Kasumi-1 (cell line): Measurements from ENCODE around the gene PDE4D.

Experiments used
- DNase-seq, 2 experiments: peaks; one replicate each; lab custom pipeline; 2025; lab: John Stamatoyannopoulos, UW

PDE4D gene

DNA sequence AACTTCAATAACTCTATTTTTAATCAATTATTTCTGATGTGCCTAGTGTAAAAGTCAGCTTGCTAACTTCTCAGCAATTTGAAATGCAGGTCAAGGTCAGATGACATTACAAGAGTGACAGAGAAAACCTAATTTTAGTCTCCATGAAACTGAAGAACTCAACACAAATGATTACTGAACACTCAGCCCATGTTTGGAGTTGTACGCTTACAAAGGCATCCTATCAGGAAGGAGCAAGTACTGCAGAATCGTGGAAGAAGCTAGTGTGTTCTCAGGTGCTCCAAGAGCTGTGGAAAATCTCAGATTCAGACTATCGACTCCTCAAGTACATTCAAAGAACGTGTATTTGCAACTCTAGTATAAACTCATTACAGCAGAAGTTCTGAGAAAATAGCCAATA is 526.7 kb downstream of the PDE4D start:
- no peak for DNase-seq

DNA sequence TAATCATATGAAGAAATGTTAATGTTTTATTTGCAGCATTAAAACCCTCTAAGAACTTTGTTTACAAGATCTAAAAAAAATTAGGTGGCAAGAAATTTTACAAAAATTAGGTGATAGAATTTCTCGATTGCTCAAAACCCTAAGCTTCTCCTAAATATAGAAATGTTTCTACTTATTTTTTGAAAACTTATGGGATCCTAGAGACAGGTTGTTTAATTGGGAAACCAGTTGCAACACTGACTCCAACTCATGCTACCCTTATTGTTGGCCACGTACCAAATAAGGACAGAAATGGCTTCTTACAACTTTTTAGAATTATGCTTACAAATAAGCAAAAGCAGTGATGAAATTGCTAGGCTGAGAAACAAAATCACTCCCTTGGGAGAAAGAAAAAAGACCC is 531.1 kb downstream of the PDE4D start:
- DNase-seq: no peak

DNA sequence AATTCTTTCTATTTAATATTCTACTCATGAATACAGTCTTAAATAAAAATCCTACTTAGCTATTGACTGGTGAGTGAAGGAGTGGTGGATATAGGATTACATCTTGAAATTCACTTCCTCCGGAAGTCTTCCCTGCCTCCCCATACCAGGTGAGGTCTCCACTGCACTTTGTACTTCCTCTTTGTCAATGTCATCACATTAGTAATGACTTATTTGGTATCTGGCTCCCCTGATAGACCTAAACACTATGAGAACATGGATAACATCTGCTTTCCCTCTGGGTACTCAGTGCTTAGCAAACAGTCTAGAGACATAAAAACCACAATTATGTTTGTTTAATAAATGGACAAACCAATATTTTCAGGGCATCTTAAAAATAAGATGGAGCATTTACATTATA is 532.1 kb downstream of the PDE4D start:
- peak in 1 of 2 experiments; percentile 14 for DNase-seq

DNA sequence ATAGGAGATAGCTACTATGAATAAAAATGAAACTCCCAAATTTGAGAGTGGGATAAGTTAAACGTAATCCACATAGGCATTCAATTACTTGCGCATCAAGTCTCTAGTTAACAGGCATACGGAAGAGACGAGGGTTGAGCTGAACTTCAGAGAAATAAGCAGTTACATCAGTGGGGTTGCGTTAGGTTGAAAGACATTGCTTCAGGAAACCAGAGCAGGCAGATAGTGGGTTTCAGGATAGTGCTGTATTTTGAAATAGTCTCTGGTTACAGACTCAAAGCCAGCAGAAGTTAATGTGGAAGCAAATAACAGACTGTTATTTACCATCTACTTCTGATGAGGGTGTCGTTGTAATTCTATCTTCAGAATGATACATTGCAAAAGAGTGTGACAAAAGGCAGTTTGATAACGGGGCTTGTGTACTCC is 533.4 kb downstream of the PDE4D start:
- DNase-seq: peak; percentile 79 to 81

DNA sequence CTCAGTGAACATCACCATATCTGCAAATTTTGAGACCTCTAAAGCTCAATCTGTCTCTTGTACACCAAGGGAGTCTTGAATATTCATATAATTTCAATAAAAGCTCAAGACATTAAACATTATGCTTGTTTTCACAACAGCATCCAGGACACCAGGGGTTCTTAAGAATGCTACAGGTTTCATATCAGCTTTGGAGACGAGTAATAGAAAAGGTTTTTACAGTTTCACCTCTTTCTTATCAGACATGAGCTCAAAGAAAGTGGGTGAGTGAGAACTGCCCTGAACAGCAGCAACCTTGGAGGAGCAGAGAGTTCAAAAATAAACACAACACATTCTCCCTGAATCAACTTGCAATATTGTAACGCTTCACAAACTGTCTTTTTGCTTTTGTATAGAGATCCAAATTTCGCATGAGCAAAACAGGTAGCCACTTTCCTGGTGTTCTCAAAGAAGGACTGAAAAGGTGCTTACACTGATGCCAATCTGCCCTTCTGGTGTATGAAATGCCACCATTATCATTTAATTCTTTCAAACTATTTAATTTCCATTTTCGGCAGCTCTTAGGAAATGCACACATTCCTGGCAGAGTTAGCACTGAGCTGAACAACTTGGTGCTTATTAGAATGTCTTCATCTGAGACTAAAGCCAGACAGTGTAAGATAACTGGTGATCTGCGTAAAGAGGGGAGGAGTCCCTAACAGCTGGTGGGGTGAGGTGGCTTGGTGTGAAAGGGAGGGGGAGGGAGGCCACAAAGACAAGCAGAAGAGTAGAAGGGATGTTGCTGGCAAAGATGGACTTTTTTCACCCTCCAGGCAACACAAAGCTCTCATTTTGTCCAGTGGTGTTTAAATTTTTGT is 535.3 kb downstream of the PDE4D start:
- peak in 1 of 2 experiments; percentile 16 for DNase-seq

DNA sequence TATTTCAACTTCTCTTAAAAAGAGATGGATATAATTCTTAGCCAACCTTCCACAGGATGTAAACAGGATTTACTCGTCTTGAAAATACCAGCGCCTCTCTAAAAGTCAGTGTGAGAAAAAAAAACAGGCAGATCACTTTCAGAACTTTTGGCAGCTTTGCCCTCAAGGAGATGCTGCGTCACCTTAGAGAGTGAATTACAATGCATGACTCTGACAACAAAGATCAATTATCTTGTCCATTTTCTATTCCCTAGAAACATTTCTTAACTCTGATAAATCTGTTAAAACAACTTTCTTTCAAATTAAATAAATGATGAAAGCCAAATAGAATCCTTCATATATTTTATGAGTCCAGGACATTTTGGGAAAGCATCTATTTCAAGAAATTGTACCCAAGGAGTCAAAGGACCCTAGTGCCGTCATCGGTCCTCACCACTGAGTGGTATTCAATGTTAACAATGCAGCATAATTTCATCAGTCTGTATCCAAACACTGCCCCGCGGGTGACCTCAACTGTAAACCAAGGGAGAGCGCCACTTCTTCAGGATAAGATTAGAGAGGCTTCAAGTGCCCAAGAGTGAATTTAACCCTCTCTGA is 536.0 kb downstream of the PDE4D start:
- no peak for DNase-seq

DNA sequence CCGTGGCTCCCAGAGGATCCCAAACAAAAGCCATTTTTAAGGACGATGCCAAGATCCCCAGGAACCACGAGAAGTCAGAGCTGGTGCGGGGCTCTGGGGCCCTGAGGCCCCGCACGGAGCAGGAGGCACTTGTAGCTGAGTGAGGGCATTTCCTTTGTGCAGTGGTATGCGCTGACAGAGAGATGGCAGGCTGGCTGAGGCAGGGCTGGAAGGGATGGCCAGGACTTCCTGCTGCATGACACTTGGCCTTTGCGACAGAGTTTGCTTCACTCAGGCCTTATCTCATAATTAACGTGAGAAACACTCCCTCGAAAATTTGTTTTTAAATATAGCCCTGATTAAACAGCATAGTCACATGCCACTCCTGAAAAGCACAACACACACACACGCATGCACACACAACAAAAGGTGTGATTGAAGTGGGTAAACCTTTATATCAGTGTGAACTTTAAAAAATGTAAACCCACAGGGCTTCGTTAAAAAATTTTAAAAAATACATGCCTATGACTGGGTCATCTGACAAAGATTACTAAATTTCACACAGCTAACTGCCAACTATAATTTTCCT is 536.6 kb downstream of the PDE4D start:
- DNase-seq: peak in 1 of 2 experiments; percentile 17

DNA sequence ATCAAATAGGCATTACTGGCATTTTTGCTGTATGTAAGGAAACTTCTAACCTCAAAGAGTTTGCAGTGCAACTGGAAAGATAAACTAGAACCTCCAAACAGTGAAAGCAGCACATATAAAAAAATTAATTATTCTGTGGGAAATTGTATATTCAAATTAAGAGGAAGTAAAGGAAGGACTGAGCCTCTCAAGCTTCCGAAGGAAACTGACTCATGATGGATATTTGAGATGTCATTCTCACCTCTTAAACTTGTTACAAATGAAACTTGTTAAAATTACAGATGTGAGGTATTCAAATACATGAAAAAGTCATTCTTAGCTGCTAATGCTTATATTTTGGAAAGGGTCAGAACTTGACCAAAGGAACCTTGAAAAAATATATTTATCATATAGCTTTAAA is 538.7 kb downstream of the PDE4D start:
- DNase-seq: peak; percentile 3 to 5

DNA sequence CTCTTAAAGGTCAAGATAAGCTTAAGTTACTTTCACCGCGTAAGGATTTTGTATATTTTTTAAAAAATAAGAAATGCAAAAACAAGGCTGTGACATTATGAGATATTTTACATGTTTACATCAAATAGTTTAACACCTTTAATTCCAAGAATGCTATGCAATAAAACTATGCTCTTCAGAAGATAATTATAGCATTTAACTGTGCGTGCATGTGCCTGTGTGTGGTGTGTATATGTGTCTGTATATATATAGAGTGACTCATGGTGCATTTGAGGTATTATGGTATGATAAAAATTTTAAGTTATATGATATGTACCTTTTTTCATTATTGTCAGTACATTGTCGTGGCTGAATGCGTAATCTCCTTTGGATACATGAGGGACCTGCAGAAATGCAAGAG is 539.3 kb downstream of the PDE4D start:
- DNase-seq: no peak

DNA sequence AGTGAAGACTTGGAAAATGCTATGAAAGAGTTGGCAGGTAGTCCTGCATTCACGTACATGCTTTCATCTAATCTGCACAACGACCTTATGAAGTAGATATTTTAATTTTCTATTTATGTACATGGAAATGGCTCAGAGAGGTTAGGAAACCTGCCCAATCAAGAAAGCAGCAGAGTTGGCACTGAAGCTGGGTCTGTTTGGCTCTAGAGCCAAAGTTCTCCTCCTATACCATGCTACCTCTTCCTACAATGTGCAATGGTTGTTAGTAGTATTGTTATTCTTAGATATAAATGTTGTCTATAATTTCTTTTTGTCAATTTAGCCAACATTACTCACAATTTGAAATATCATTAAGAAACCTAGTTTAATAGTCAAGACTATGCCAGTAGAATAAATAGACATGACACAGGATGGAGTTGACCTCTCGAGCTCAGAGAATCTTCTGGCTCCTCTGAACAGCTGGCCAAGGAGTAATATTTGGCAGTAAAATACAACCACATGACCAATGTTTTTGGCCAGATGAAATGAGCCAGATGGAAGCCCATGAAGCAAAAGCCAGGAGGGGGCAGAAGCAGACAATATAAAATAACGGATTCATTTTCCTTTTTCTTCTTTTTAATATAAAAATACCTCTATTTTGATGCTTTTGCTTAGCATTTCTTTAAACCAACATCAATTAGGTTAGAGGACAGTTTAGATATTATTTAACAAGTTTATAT is 542.3 kb downstream of the PDE4D start:
- DNase-seq: peak in 1 of 2 experiments; percentile 3

DNA sequence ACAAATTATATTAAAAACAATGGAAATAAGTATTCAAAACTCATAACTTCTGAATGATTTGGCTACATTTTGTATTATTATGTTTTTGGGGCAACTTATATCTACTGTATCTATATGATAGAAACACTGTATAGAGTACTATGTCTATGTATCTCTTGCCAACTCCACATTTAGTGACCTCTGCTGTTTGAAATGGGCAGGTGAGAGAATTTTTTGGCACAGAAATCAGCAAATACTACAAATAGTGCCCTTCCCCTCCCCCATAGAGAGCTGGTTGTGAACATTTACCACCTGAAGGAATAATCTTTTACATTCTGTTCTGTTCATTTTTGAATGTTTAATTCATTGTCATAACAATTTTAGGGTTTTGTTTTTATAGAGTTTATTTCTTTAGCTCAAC is 545.3 kb downstream of the PDE4D start:
- DNase-seq: peak in 1 of 2 experiments; percentile 6

DNA sequence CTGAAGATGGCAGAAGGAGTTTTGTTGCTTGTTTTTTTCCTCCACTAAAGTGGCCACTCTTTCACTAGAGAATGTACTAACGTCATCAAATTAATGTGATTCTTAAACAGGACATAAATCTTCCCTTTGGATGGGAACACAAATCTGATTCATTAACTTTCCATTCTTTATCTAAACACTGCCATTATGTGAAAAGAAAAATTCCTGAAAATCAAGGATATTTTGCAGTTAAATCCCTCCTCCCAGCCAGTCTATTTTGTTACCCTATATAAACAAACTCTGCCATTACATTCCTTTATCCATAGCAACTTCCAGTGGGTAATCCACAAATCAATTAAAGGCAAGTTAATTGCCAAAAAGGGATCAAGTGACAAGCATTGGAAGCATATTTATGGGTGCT is 546.5 kb downstream of the PDE4D start:
- no peak for DNase-seq

DNA sequence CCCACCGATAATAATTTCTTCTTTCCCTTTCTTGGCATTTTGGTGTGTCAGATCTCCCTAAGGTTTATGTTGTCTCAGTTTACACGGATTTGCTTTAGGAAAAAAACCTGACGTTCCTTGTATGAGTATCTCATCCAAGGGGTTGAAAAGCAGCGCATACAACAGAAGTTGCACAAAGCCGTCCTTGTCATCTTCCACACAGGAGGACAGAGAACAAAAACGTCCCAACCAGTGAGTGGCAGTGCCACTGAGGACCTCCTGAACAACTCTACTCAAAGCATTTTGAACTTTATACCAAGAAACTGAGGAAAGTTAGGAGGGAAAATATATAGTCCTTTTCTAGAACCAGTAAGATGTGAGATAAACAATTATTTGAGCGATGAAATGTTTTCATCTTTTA is 547.0 kb downstream of the PDE4D start:
- DNase-seq: no peak

DNA sequence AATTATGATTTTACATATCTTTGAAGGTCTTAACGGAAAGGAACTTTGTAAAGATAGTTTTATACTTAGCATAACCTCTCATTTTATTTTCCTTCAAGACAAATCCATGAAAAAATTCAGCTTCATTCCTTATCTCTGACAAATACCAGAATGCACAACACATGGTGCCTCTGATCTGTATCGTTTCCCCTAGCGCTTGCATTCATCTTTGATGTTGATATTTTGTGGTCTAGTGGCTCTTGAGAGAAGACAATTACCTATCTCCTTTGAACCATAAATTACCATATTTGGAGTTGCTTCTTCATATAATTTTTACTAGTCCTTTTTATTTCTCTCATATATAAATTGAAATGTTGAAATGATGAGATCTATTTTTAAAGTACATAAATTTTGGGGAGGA is 551.3 kb downstream of the PDE4D start:
- DNase-seq: no peak

DNA sequence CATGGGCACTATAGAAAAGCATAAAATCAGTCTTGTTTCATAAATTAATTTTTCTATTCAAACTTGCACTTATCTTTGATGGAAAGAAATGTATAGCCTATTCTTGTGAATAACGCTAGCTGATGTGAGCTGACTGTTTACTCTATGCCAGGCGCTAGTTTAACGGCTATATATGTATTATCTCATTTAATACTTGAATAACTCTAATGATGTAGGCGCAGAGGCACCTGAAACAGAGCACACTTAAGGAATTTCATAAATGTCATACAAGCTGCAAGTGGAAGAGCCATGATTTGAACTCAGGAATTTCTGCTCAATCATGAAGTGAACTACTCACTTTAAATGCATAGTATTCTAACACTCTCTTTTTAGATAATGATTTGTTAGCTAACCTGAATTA is 551.8 kb downstream of the PDE4D start:
- no peak for DNase-seq

DNA sequence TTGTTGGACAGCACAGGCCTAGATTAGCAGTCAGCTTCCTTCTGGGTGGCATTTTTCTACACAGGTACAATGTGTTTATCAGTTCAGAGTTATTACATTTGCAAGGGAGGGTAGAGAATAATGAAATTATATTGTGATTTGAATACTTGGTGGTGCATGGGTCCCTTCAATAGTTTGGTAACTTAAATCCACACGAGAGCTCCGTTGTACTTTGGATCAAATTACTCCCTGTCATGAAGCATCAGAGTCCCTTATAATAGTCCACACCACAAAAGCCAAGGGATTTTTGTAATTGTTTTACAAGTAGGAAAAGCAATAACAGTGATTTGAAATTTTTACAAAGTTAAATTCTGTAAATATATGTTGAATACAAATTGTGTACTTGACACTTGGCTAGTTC is 552.4 kb downstream of the PDE4D start:
- no peak for DNase-seq

DNA sequence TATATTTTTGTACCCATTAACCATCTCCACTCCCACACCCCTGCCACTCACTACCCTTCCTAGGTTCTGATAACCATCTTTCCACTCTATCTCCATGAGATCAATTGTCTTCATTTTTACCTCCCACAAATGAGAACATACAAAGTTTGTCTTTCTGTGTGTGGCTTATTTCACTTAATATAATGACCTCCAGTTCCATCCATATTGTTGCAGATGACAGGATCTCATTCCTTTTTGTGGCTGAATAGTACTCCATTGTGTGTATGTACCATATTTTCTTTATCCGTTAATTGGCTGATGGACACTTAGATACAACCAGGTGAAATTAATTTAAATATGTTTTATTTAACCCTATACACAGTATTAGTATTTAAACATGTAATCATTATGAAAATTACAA is 552.9 kb downstream of the PDE4D start:
- DNase-seq: no peak

DNA sequence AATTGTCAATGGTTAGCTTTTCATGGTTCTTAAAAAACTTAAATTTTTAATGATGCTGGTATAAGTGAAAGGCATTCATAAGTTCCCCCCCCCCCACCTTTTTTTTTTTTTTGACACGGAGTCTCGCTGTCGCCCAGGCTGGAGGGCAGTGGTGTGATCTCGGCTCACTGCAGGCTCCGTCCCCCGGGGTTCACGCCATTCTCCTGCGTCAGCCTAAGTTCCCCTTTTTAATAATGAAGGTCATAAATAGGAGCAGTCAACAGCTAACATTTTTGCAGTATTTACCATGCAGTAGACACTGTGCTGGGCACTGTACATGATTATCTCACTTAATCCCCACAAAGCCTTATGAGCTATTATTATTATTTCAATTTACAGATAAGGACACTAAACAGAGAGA is 556.3 kb downstream of the PDE4D start:
- no peak for DNase-seq

DNA sequence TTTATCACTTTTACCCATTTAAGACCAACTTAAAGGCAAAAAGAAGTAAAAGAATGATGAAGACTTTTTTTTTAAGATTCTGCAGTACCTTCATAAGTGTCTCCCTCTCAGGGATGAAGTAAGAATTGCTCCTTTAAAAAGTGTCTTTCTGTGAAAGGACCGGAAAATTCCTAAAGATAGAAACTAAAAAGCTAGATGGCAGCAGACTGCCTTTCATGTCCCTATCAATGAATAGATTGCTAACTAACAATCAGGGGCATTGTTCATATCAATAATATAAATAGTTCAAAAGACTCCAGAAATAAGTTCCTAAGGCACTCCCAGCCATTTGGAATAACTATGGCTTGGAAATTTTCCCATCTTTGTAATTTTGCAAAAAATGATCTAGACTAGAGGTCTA is 558.0 kb downstream of the PDE4D start:
- DNase-seq: no peak

DNA sequence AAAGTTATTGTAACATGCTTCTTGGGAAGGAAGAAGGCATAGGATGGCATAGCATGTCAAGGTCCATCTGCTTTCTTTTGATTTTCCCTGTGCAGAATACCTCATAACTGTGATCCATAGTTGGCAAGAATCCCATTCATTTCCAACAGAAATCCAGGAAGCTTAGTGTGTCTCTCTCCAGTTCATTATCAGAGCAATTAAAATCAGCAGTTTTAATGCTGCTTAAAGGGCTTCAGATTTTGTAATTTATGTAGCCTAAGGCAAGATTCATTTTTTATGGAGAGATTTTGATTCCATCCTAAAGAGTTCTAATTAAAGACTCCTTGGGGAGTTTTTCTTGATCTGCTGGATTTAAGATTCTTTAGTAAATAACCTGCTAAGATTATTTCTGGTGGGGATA is 560.1 kb downstream of the PDE4D start:
- no peak for DNase-seq

DNA sequence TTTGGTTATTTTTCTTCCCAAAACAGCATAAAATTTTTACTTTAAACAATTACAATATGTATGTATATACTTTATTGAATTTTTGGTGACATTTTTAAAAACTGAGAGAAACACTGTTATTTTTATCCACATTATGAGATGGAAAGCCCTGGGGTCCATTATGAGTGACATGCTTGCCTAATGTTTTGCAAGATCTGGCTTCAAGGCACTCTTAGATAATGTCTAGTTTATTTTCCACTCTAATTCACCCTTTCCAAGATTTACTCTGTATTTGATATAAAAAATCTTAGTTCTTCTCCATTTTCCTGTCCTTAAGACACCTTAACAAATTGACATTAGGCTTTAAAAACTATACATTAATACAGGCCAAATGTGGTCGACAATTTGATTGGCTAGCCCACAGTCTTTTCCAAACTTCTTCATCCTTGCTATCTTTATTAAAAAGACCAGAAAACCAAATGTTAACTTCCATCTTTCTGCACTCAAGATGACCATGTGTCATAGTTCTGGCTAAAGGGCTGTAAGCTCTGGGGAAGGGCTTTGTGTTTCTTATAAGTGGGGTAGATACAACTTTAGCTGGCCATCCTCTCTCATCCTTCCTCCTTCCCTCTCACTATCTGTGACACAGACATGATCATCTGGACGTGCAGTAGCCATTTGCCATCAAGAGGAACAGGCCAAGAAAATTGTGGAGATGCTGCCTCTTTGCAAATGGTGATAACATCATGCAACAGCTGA is 561.1 kb downstream of the PDE4D start:
- no peak for DNase-seq

DNA sequence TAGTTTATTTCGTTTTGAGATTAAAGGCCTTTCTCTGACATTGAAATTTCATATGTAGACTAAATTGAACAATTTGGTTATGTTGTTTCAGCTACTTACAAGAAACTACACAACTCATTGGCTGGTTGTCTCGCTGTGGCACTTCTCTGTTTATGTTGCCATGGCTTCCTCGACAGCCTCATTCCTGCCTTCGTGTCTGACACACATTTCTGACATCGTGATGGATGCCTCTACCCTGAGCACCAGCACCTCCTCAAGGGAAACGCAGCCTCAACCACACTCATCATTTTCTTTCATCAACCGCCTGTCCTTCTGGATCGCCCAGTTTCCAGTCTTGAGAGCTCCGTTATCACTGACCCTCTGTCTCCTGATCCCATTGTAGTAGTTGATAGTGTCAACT is 562.8 kb downstream of the PDE4D start:
- DNase-seq: no peak
